ENCODE data around the gene ATF5.
A peak's percentile ranks its signal among the peaks of the same experiment; 100 is the strongest.
"Not testable (repeated sequence)": the region's sequence is repeated elsewhere in the genome, so short reads cannot be mapped to it uniquely, and the experiment has no call there.

ATF5 gene

DNA sequence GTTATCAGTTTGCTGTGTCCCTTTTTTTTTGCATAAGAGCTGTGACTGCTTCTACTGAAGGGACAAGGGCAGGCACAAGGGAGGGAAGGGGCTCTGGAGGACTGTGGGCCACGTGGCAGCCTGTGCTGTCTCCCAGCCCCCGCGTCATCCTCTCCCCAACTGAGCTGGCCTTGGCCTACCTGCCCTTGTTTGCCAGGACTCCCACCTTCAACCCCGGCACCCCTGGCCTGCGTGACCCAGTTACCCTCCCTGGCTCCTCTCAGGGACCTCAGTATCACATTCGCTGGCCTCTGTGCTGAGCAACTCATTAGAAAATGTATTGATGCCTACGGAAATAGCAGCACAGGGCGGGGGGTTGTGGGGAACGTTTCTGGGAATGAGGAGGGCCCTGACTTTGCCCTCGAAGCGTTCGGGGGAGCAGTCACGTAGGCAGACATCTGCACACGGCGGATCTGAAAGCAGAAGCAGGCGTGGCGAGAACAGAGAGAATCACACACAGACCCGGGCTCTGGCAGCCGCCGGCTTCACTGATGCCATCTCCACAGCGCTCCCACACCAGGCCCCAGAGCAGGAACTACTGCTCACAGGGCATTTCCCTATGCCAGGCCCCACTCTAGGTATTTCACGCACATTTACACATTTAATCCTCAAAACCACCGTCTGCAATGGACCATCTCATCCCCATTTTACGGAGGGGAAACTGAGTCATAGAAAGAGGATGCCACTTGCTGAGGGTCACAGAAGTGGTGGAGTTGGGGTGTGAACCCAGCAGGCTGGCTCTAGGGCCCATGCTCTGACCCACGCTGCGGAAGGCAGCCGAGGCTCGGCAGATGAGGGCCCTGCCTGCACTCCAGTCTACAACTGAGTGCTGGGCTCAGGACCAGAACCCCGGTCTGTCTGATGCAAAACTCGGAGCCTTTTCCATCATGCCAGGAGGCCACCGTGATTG is 5.7 kb upstream of the ATF5 start:
- Mint-ChIP-seq H3K27me3 (no peaks in the 10 kb centered on the region), H3K36me3 (ENCODE audit: insufficient read depth) (peaks cover 43% of the 10 kb centered on the region), H3K27ac (no peak overlapping the region), H3K9me3 (no peaks in the 10 kb centered on the region), H3K4me1 (ENCODE audit: low read depth in 2 of 2) (peaks cover 15 to 37% of the 10 kb centered on the region in 2 donors), H3K4me3 (no peak overlapping the region)
- DNase-seq (no peak), ATAC-seq (replicated peaks) (no peak)

DNA sequence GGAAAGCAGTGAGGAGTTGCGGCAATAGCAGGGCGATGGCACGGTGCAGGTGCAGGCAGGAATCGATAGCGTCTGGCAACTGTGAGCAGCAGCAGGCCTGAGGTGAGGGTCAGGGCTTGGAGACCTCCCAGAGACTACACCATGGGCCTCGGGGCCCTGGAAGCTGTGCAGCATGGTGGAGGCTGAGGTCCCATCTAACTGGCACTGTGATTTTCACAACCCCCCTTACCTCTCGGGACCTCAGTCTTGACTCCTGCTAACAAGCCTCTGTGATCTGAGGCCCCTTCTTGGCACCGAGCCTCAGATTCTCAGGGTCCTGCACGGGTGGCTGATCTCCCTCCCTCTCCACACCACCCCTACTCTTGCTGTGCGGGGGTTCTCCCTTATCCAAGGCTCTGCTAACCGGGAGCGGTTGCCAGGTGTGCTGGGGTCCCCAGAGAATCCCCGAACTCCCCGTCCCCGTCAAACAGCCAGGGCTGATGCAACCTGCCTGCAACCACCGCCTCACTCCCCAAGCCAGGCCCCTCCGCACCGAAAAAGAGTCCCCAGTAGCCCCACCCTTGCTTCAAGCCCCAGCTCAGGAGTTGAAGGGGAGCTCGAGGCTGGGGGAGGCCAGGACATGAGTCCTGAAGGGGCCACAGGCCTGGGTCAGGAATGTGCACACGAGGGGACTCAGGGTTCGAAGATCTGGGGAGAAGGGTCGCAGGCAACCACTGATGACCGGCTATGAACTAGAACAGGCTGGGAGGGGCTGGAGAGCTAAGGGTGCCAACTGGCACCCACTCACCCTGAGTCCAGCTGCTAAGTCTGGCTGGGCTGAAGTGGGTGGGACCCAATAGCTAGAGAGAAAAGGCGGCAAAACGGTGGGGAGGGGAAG is 4.8 kb upstream of the ATF5 start:
- Mint-ChIP-seq H3K27ac (no peak overlapping the region), H3K4me1 (ENCODE audit: low read depth in 2 of 2) (peaks cover 21 to 42% of the 10 kb centered on the region in 2 donors), H3K36me3 (ENCODE audit: insufficient read depth) (peaks cover 46% of the 10 kb centered on the region), H3K4me3 (no peak overlapping the region), H3K27me3 (no peaks in the 10 kb centered on the region), H3K9me3 (no peaks in the 10 kb centered on the region)
- ATAC-seq (replicated peaks) (no peak), DNase-seq (no peak)

DNA sequence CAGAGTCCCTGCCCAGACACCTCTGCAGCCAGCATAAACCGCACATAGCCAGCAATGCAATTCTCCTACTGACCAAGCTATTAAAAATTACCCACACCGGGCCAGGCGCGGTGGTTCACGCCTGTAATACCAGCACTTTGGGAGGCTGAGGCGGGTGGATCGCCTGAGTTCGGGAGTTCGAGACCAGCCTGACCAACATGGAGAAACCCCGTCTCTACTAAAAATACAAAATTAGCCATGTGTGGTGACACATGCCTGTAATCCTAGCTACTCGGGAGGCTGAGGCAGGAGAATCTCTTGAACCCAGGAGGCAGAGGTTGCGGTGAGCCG is 4.2 kb upstream of the ATF5 start:
- not testable (repeated sequence) for ATAC-seq (replicated peaks); DNase-seq; H3K9me3 Mint-ChIP-seq; H3K27me3 Mint-ChIP-seq; H3K4me3 Mint-ChIP-seq; H3K27ac Mint-ChIP-seq
- peaks cover 27 to 47% of the 10 kb centered on the region in 2 donors for H3K4me1 Mint-ChIP-seq (ENCODE audit: low read depth in 2 of 2)
- H3K36me3 Mint-ChIP-seq (ENCODE audit: insufficient read depth), result peaks cover 51% of the 10 kb centered on the region

DNA sequence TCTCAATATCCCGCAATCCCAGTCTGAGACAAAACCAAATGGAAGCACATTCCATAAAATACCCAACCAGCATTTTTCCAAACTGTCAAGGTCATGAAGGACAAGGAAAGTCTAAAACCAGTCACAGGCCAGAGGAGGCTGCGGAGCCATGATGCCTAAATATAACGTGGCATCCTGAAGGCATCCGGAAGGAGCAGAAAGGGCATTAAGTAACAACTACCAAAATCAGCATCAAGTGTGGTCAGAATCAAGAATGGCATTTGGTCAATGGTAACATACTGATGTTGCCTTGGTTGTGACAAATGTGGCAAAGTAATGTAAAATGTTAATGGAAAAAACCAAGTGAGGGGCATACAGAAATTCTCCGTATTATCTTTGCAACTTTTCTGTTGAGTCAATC is 3.5 kb upstream of the ATF5 start:
- peaks cover 54% of the 10 kb centered on the region for H3K36me3 Mint-ChIP-seq (ENCODE audit: insufficient read depth)

DNA sequence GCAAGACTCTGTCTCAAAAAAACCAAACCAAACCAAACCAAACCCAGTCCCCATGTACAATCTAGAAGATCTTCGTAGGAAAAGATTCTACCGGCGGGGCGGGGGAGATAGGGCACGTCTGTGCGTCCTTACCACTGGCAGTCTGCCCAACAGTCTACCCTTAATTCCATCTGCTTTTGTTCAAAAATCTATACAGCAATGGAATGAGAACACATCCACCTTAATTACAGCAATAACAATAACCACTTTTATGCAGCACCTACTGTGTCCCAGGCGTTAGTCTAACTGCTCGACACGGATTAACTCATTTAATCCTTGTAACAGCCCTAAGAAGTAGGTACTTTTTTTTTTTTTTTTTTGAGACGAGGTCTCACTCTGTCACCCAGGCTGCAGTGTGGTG is 2.5 kb upstream of the ATF5 start:
- Mint-ChIP-seq H3K36me3 (ENCODE audit: insufficient read depth) (peaks cover 58% of the 10 kb centered on the region), H3K4me1 (ENCODE audit: low read depth in 2 of 2) (peaks cover 35 to 52% of the 10 kb centered on the region in 2 donors), H3K4me3 (no peak overlapping the region), H3K27ac (peak overlapping the region in 1 of 2 donors; percentile 32), H3K27me3 (no peaks in the 10 kb centered on the region), H3K9me3 (no peaks in the 10 kb centered on the region)
- DNase-seq, result no peak
- ATAC-seq (replicated peaks), result no peak

More for the DNA sequence above, 3.5 kb upstream of the ATF5 start:
- H3K27ac Mint-ChIP-seq, result peak overlapping the region in 1 of 2 donors; percentile 23
- H3K9me3 Mint-ChIP-seq, result no peaks in the 10 kb centered on the region
- DNase-seq, result no peak
- no peak overlapping the region for H3K4me3 Mint-ChIP-seq
- no peaks in the 10 kb centered on the region for H3K27me3 Mint-ChIP-seq
- no peak for ATAC-seq (replicated peaks)
- H3K4me1 Mint-ChIP-seq (ENCODE audit: low read depth in 2 of 2), result peaks cover 30 to 51% of the 10 kb centered on the region in 2 donors

DNA sequence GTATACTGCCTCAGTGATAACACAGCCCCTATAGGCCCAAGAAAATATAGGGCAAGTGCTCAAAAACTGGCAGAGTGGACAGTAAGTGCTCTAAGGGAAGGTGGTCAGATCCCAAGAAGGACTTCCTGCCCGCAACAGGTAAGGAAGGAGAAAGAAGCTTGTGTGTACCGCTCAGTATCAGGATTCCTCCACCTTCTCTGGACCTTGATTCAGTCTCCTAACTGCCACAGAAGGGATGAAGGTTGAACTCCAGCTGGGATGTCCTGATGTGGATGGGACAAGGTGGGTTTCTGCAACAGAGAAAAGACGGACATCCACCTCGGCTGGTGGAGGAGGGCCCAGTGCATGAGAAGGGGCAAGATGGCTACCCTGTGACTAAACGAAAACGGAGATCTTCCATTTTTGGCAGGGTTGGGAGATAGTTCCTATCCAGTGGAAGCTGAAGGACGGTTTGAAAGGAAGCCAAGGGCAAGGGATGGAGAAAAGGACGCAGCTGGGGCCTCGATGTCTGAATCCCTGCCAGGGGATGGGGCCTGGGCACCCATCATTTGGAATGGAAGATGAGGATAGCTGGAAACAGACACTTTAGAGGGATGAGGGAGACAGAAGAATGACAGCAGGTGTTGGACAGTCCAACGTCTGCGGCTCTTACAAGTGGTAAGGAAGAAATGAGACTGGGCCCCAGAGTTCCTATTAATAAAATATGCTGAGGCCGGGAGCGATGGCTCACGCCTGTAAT is 1.3 kb upstream of the ATF5 start:
- Mint-ChIP-seq H3K4me1 (ENCODE audit: low read depth in 2 of 2) (peaks cover 42 to 54% of the 10 kb centered on the region in 2 donors), H3K36me3 (ENCODE audit: insufficient read depth) (peaks cover 68% of the 10 kb centered on the region), H3K27ac (peak overlapping the region; percentile 94 to 98), H3K9me3 (no peaks in the 10 kb centered on the region), H3K27me3 (no peaks in the 10 kb centered on the region), H3K4me3 (peak overlapping the region; percentile 87 to 100)
- DNase-seq (no peak), ATAC-seq (replicated peaks) (no peak)

DNA sequence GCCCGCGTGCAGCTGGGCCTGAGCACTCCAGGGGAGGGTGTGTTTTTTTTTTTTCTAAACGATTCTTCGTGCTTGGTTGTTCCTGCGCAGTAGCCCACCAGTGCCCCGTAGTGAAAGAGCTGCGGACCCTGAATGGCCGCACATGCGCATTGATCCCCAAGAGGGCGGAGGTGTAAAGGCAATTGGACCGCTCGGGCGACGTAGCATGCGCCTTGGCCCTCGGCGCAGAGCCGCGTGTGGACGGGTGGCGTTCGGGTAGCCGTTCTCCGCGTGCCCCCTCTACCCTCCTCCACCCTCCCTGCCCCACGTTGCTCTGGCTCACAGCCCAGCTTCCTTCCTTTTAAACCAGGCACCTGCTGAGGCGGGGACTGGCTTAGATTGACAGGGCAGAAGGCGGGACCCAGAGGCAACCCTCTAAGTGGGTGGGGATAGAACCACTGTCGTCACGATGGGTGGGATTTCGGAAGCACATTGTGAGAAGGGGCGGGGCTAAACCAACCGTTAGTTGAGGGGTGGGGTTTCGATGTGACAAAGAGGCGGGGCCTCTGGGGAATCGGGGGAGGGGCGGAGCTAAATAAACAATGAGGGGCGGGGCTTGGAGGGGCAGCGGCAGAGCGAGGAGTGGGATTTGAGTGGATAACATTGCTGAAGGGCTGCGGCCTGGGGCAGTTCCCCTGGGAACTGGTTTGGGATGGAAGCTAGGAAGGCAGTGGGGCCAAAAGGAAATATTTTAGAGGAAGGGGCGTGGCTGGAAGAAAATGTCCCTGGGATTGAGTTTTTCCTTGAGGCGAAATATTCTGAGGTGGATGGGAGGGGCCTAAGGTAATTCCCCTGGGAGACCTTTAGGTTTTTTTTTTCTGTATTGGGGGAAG is 842 bp downstream of the ATF5 start:
- ATAC-seq (replicated peaks) (peak; percentile 81), DNase-seq (peak; percentile 91 to 93 (median 92))
- H3K9me3 Mint-ChIP-seq, result no peaks in the 10 kb centered on the region
- no peaks in the 10 kb centered on the region for H3K27me3 Mint-ChIP-seq
- H3K36me3 Mint-ChIP-seq (ENCODE audit: insufficient read depth), result peaks cover 63% of the 10 kb centered on the region
- peak overlapping the region; percentile 87 to 100 for H3K4me3 Mint-ChIP-seq
- H3K4me1 Mint-ChIP-seq (ENCODE audit: low read depth in 2 of 2), result peaks cover 55 to 56% of the 10 kb centered on the region in 2 donors
- H3K27ac Mint-ChIP-seq, result peak overlapping the region; percentile 94 to 98

DNA sequence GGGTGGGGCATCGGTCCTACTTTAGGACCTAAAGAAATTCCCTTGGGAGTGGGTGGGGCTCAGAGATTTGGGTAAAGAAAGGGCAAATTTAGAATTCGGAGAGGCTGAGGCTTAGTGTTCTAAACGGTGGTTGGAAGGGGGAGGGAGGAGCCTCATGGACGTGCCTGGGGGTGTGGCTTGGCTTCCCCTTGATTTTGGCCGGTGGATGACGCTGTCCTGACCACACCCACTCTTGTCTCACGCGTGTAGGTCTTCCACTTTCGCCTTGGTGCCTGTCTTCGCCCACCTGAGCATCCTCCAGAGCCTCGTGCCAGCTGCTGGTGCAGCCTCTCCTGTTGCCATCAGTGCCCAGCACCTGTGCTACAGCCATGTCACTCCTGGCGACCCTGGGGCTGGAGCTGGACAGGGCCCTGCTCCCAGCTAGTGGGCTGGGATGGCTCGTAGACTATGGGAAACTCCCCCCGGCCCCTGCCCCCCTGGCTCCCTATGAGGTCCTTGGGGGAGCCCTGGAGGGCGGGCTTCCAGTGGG is 1.5 kb downstream of the ATF5 start:
- Mint-ChIP-seq H3K36me3 (ENCODE audit: insufficient read depth) (peaks cover 58% of the 10 kb centered on the region), H3K4me1 (ENCODE audit: low read depth in 2 of 2) (peaks cover 53 to 55% of the 10 kb centered on the region in 2 donors), H3K4me3 (peak overlapping the region; percentile 87 to 100), H3K27ac (peak overlapping the region; percentile 94 to 98), H3K9me3 (no peaks in the 10 kb centered on the region), H3K27me3 (no peaks in the 10 kb centered on the region)
- DNase-seq, result no peak
- no peak for ATAC-seq (replicated peaks)

DNA sequence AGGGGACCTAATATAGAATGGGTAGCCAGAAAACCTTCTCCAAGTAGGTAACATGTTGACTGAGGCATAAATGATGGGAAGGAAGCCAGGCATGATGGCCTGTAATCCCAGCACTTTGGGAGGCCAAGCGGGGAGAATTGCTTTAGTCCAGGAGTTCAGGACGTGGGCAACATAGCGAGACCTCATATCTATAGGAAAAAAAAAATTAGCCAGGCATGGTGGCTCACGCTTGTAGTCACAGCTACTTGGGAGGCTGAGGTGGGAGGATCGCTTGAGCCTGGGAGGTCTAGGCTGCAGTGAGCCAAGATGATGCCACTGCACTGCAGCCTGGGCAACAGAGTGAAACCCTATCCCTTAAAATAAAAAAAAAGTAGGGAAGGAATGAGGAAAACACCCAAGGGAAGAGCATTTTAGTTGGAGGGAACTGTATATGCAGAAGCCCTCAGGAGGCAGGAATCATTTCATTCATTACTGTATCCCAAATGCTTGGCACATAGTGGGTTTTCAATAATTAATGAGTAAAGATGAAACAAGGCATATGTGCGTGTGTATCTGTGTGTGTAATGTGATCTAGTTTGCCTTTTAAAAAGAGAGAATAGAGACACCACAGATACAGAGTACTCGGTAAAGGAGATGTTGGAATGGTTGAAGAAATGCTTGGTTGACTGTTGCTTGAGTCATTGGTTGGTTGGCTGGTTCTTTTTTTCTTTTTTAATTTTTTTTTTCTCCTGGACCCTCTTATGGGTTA is 2.5 kb downstream of the ATF5 start:
- Mint-ChIP-seq H3K36me3 (ENCODE audit: insufficient read depth) (peaks cover 50% of the 10 kb centered on the region), H3K4me3 (peak overlapping the region; percentile 75 to 100), H3K27ac (no peak overlapping the region), H3K4me1 (ENCODE audit: low read depth in 2 of 2) (peaks cover 52 to 55% of the 10 kb centered on the region in 2 donors), H3K27me3 (no peaks in the 10 kb centered on the region), H3K9me3 (no peaks in the 10 kb centered on the region)
- DNase-seq (no peak), ATAC-seq (replicated peaks) (no peak)

DNA sequence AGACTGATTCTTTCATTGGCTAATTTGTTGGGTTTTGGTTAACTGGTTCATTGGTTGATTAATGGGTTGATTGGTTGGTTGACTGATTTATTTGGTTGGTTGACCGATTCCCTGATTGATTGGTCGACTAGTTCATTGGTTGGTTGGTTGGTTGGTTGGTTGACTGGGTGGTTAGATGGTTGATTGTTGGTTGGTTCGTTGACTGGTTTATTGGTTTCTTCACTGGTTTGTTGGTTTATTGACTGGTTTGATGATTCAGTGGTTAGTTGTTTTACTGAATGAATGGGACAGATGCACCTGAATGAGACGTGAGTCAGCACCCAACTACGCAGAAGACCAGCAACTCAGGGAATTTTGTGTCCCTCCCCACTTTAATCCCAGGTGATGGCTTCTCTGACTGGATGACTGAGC is 3.0 kb downstream of the ATF5 start:
- Mint-ChIP-seq H3K9me3 (no peaks in the 10 kb centered on the region), H3K4me1 (ENCODE audit: low read depth in 2 of 2) (peaks cover 51 to 55% of the 10 kb centered on the region in 2 donors), H3K4me3 (peak overlapping the region; percentile 37 to 75), H3K27ac (peak overlapping the region in 1 of 2 donors; percentile 72), H3K27me3 (no peaks in the 10 kb centered on the region), H3K36me3 (ENCODE audit: insufficient read depth) (peaks cover 49% of the 10 kb centered on the region)
- ATAC-seq (replicated peaks) (no peak), DNase-seq (no peak)

DNA sequence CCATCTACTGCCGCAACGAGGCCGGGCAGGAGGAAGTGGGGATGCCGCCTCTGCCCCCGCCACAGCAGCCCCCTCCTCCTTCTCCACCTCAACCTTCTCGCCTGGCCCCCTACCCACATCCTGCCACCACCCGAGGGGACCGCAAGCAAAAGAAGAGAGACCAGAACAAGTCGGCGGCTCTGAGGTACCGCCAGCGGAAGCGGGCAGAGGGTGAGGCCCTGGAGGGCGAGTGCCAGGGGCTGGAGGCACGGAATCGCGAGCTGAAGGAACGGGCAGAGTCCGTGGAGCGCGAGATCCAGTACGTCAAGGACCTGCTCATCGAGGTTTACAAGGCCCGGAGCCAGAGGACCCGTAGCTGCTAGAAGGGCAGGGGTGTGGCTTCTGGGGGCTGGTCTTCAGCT is 3.7 kb downstream of the ATF5 start:
- peaks cover 47% of the 10 kb centered on the region for H3K36me3 Mint-ChIP-seq (ENCODE audit: insufficient read depth)
- DNase-seq (peak; percentile 44 to 65 (median 52)), ATAC-seq (replicated peaks) (peak; percentile 35)
- H3K9me3 Mint-ChIP-seq, result no peaks in the 10 kb centered on the region
- H3K27me3 Mint-ChIP-seq, result no peaks in the 10 kb centered on the region
- peak overlapping the region; percentile 66 to 72 for H3K27ac Mint-ChIP-seq
- H3K4me1 Mint-ChIP-seq (ENCODE audit: low read depth in 2 of 2), result peaks cover 48 to 49% of the 10 kb centered on the region in 2 donors
- peak overlapping the region; percentile 37 to 75 for H3K4me3 Mint-ChIP-seq
